Measurements from ENCODE around the gene PDCD1LG2. TPM values are rescaled to one million over a fixed set of nuclear protein-coding genes. Genes with fewer than 3 reads are reported as not detected.

Gene PDCD1LG2
- total and polyA plus RNA-seq, 2 of the 8 experiments (the other 6 are each of a cell fraction or from before 2014, with no cell fraction given), result not detected

GRCh38 chr9:5518171-5518936, 8.0 kb downstream of the PDCD1LG2 start:
- H3K36me3 ChIP-seq (ENCODE audit: control insufficient read depth in 2 of 4, insufficient read depth in 4 of 4, low read length in 3 of 4), result no peaks in the 10 kb centered on the region
- H3K56ac ChIP-seq (replicated peaks; ENCODE audit: insufficient read length, low read depth, low read length), result no peak overlapping the region
- no peak for TF ChIP-seq ATF3 (IDR thresholded peaks at IDR 0.05; ENCODE audit: insufficient read depth, low read depth, low read length)
- no peak for TF ChIP-seq JUND (IDR thresholded peaks at IDR 0.05; ENCODE audit: low read length)
- no peak for TF ChIP-seq RNF2 (IDR thresholded peaks at IDR 0.05; ENCODE audit: borderline replicate concordance, low read depth, low read length, missing control alignments, poor library complexity, severe bottlenecking)
- no peak for TF ChIP-seq EZH2 (IDR thresholded peaks at IDR 0.05; ENCODE audit: low read depth, low read length, severe bottlenecking)
- no peak for TF ChIP-seq CBX5 (IDR thresholded peaks at IDR 0.05; ENCODE audit: low read depth, low read length)
- TF ChIP-seq SP4 (IDR thresholded peaks at IDR 0.05; ENCODE audit: low read length), result no peak
- TF ChIP-seq, protein P1, sequence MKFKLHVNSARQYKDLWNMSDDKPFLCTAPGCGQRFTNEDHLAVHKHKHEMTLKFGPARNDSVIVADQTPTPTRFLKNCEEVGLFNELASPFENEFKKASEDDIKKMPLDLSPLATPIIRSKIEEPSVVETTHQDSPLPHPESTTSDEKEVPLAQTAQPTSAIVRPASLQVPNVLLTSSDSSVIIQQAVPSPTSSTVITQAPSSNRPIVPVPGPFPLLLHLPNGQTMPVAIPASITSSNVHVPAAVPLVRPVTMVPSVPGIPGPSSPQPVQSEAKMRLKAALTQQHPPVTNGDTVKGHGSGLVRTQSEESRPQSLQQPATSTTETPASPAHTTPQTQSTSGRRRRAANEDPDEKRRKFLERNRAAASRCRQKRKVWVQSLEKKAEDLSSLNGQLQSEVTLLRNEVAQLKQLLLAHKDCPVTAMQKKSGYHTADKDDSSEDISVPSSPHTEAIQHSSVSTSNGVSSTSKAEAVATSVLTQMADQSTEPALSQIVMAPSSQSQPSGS (IDR thresholded peaks at IDR 0.05; ENCODE audit: low read length), result no peak
- TF ChIP-seq SP1 (IDR thresholded peaks at IDR 0.05; ENCODE audit: low read depth, low read length), result no peak
- no peak for TF ChIP-seq TAF1 (IDR thresholded peaks at IDR 0.05; ENCODE audit: low read depth, low read length)
- no peak overlapping the region for H2BK120ac ChIP-seq (replicated peaks; ENCODE audit: low read depth, low read length)
- no peak for DNase-seq (ENCODE audit: low read depth in 1 of 2, low spot score in 2 of 2)
- peaks cover 3 to 11% (median 6%) of the 10 kb centered on the region in 4 experiments; a peak in 5 of 7 replicates for H3K4me1 ChIP-seq (replicated peaks in 1 of 4; ENCODE audit: control insufficient read depth in 3 of 4, insufficient read depth in 4 of 4, low read length in 3 of 4)
- no peak overlapping the region for H2BK5ac ChIP-seq (ENCODE audit: low read depth, low read length)
- H3K79me1 ChIP-seq (ENCODE audit: low read depth, low read length), result no peaks in the 10 kb centered on the region
- H3K23me2 ChIP-seq (ENCODE audit: low read depth, low read length), result no peaks in the 10 kb centered on the region
- H3K79me2 ChIP-seq (ENCODE audit: control insufficient read depth in 1 of 2, insufficient read depth in 2 of 2, low read length in 2 of 2), result no peaks in the 10 kb centered on the region
- H2BK12ac ChIP-seq (ENCODE audit: low read depth, low read length), result no peak overlapping the region
- no peaks in the 10 kb centered on the region for H3K9me3 ChIP-seq (ENCODE audit: insufficient read depth in 2 of 2, low read depth in 1 of 2, low read length in 1 of 2)
- H3K18ac ChIP-seq (ENCODE audit: extremely low read depth, low read length), result no peak overlapping the region
- ChIA-PET CTCF (ENCODE audit: partially characterized antibody) (interaction anchor here (1.0 to 1.1 kb wide), 2 partner anchors 65 to 71 kb away, joined by 3 to 4 read pairs; no protein-coding TSS in a partner anchor), POLR2A (ENCODE audit: partially characterized antibody) (no interaction called here)
- H2AK5ac ChIP-seq (ENCODE audit: low read depth, low read length), result no peak overlapping the region
- H2BK15ac ChIP-seq (ENCODE audit: low read length), result no peak overlapping the region
- no peak overlapping the region for H2AFZ ChIP-seq (ENCODE audit: low read length)
- no peak overlapping the region for H3K27ac ChIP-seq (ENCODE audit: low read depth, low read length)
- H3K14ac ChIP-seq (ENCODE audit: insufficient read length), result no peak overlapping the region
- no peak for FAIRE-seq
- no peak overlapping the region for H3K4ac ChIP-seq (replicated peaks; ENCODE audit: insufficient read length, low read depth, low read length)
- H4K91ac ChIP-seq (replicated peaks; ENCODE audit: insufficient read length, low read length), result no peak overlapping the region
- H4K20me1 ChIP-seq (replicated peaks in 1 of 2; ENCODE audit: control insufficient read depth in 1 of 2, insufficient read depth in 2 of 2, low read length in 2 of 2), result no peaks in the 10 kb centered on the region
- H3K9ac ChIP-seq (replicated peaks in 1 of 4; ENCODE audit: extremely low read depth in 1 of 4, low read depth in 3 of 4, low read length in 3 of 4), result no peak overlapping the region
- no peak overlapping the region for H4K5ac ChIP-seq (ENCODE audit: insufficient read length, low read depth, low read length)
- H3K27me3 ChIP-seq (replicated peaks in 1 of 4; ENCODE audit: control insufficient read depth in 3 of 4, extremely low read depth in 1 of 4, insufficient read depth in 3 of 4, low read length in 3 of 4), result no peaks in the 10 kb centered on the region
- H3K4me2 ChIP-seq (ENCODE audit: insufficient read depth in 1 of 2, low read depth in 2 of 2, low read length in 2 of 2), result 0 out of 4 replicates have a peak overlapping the region, but pooled peaks of 1 of the 2 experiments have one; percentile 31
- H4K8ac ChIP-seq (ENCODE audit: extremely low read depth, insufficient read depth, low read length), result no peak overlapping the region
- H3K23ac ChIP-seq (ENCODE audit: insufficient read length), result no peak overlapping the region
- 0 out of 2 replicates have a peak overlapping the region, but pooled peaks have one; percentile 21 for H2BK20ac ChIP-seq (ENCODE audit: low read length)
- no peak overlapping the region for H3K4me3 ChIP-seq (ENCODE audit: extremely low read depth in 1 of 4, insufficient read depth in 2 of 4, low read depth in 3 of 4, low read length in 4 of 4)
- 68% methylated on average over 2 of the region's 2 CpGs; no CpG with 5 or more reads in 1 of the 2 experiments for WGBS, 2 experiments (ENCODE audit: extremely low coverage in 1 of 2, insufficient coverage in 1 of 2, insufficient read length in 1 of 2, insufficient replicate concordance in 2 of 2, low coverage in 1 of 2, low lambda C conversion rate in 2 of 2, missing lambda C conversion rate in 1 of 2)
